K562 (cell line): ENCODE measurements around the gene GPX5. TPM values are rescaled to one million over a fixed set of nuclear protein-coding genes. Genes with fewer than 3 reads are reported as not detected.

Experiments
- ARID3A ChIP-seq: IDR thresholded peaks from 2 replicates; pipeline ENCODE4 v1.6.1; 2012; ENCODE audit warnings: low read depth, low read length, improper control_type of control experiment, borderline replicate concordance
- FIP1L1 ChIP-seq: fragments of 200-400 bp; formaldehyde crosslinking; IDR thresholded peaks from 2 replicates; pipeline ENCODE4 v1.6.1; 2018; ENCODE audit warnings: mild to moderate bottlenecking, low read depth, low read length; ENCODE audit not compliant: poor library complexity, severe bottlenecking
- FOXP1 ChIP-seq: sonication (generic); formaldehyde crosslinking; IDR thresholded peaks from 2 replicates; pipeline ENCODE4 v1.8.0; 2022; ENCODE audit warnings: mild to moderate bottlenecking, missing genetic modification reagents
- HBP1 ChIP-seq: fragments of 450-650 bp; formaldehyde crosslinking; IDR thresholded peaks from 2 replicates; pipeline ENCODE4 v1.4.0; 2022; ENCODE audit warnings: missing genetic modification characterization
- NEUROD1 ChIP-seq: fragments of 150-350 bp; IDR thresholded peaks from 2 replicates; pipeline ENCODE4 v1.6.1; 2014; ENCODE audit warnings: borderline replicate concordance, low read length, low read depth; ENCODE audit not compliant: partially characterized antibody
- NKRF ChIP-seq: fragments of 450-650 bp; IDR thresholded peaks from 2 replicates; pipeline ENCODE4 v1.6.1; 2016; ENCODE audit warnings: borderline replicate concordance
- NR2C2 ChIP-seq, 2 experiments: fragments of 200-800 bp in 1 of 2; sonication (Bioruptor generic) in 1 of 2; sonication (generic) in 1 of 2; formaldehyde crosslinking in 1 of 2; IDR thresholded peaks; 2 replicates each; pipeline versions ENCODE4 v1.6.1 to v1.8.0; 2016 to 2022; ENCODE audit warnings: mild to moderate bottlenecking in 1 of 2, missing compliant biosample characterization in 1 of 2, missing genetic modification characterization in 1 of 2, missing genetic modification reagents in 1 of 2
- POLR2G ChIP-seq: fragments of 200-400 bp; formaldehyde crosslinking; IDR thresholded peaks from 2 replicates; pipeline ENCODE4 v1.6.1; 2017; ENCODE audit warnings: low read depth, mild to moderate bottlenecking, antibody characterized with exemption, low read length, moderate library complexity
- POLR3A ChIP-seq: IDR thresholded peaks from 2 replicates; pipeline ENCODE4 v1.6.1; 2011; ENCODE audit warnings: borderline replicate concordance, mild to moderate bottlenecking, moderate library complexity; ENCODE audit not compliant: insufficient read length, insufficient read depth; ENCODE audit errors: extremely low read depth
- TEAD4 ChIP-seq, 2 experiments: sonication (generic) in 1 of 2; formaldehyde crosslinking in 1 of 2; IDR thresholded peaks; 2 replicates each; pipeline versions ENCODE4 v1.6.1 to v1.8.0; 2012 to 2022; ENCODE audit warnings: borderline replicate concordance in 1 of 2, inconsistent platforms in 1 of 2, low read length in 1 of 2, mild to moderate bottlenecking in 1 of 2, missing genetic modification reagents in 1 of 2
- XRCC3 ChIP-seq: fragments of 450-650 bp; IDR thresholded peaks from 2 replicates; pipeline ENCODE4 v1.6.1; 2017; ENCODE audit warnings: mild to moderate bottlenecking, moderate library complexity
- YY1 ChIP-seq, 3 experiments: IDR thresholded peaks; 2 replicates each; pipeline ENCODE4 v1.6.1; 2011; ENCODE audit warnings: low read length in 2 of 3, mild to moderate bottlenecking in 2 of 3, moderate library complexity in 2 of 3, borderline replicate concordance in 1 of 3, control low read depth in 1 of 3, low read depth in 1 of 3; ENCODE audit not compliant: insufficient read depth in 3 of 3, insufficient replicate concordance in 2 of 3, control insufficient read depth in 1 of 3, insufficient read length in 1 of 3; ENCODE audit errors: extremely low read depth in 1 of 3
- ZEB2 ChIP-seq: fragments of 450-650 bp; IDR thresholded peaks from 2 replicates; pipeline ENCODE4 v1.6.1; 2016
- ZNF639 ChIP-seq, 2 experiments: fragments of 200-800 bp in 1 of 2; sonication (Bioruptor generic) in 1 of 2; sonication (generic) in 1 of 2; formaldehyde crosslinking in 1 of 2; IDR thresholded peaks in 1 of 2; conservative IDR thresholded peaks in 1 of 2; 2 replicates each; pipeline versions ENCODE4 v1.5.0 to v1.6.1; 2016 to 2020; ENCODE audit warnings: missing compliant biosample characterization in 1 of 2, missing genetic modification characterization in 1 of 2, missing genetic modification reagents in 1 of 2
- polyA plus RNA-seq, 8 experiments: library from polyadenylated mRNA; depleted of rRNA in 4 of 8; stranded (reverse) in 5 of 8; unstranded in 3 of 8; fragments of >200 nt; fragmentation: Nextera tagmentation in 2 of 8; fragmentation: Illumina TruSeq in 1 of 8; extraction: Ambion mirVana in 2 of 8; extraction: Trizol in 1 of 8; gene quantifications; 2 replicates each; pipeline versions ENCODE4 v1.2.1 to v1.2.3, GENCODE V29; 2011 to 2014; ENCODE audit warnings: inconsistent platforms in 1 of 8, missing spikeins in 1 of 8
- total RNA-seq, 7 experiments: library from RNA; depleted of rRNA in 6 of 7; stranded (reverse); fragments of >200 nt in 6 of 7; fragmentation: Illumina TruSeq in 2 of 7; extraction: Trizol in 2 of 7; gene quantifications; 2 replicates each; pipeline versions ENCODE4 v1.2.1 to v1.2.3, GENCODE V29; 2011 to 2021; ENCODE audit warnings: low replicate concordance in 1 of 7

GPX5 gene
- total and polyA plus RNA-seq, 9 of the 15 experiments (the other 6 are each of a cell fraction or from before 2014, with no cell fraction given), result 0.07 to 0.18 (median 0.15) TPM; not detected in 6

GRCh38 chr6:28542440-28543296, 17.0 kb downstream of the GPX5 start (continued):
- TF ChIP-seq ZNF639 (CRISPR knock-in tag; conservative IDR thresholded peaks at IDR 0.05 in 1 of 2, IDR thresholded peaks at IDR 0.05 in 1 of 2), result peak in 1 of 2 experiments; percentile 64; a peak in 1 of 4 replicates
- TF ChIP-seq NKRF, result peak; percentile 81; the same call in 1 of the 2 replicates
- peak; percentile 94 for TF ChIP-seq ARID3A
- TF ChIP-seq FOXP1 (CRISPR knock-in tag), result peak; percentile 91
- TF ChIP-seq YY1 (IDR thresholded peaks at IDR 0.05; ENCODE audit: borderline replicate concordance in 1 of 3, control insufficient read depth in 1 of 3, extremely low read depth in 1 of 3, insufficient read depth in 3 of 3, insufficient read length in 1 of 3, insufficient replicate concordance in 2 of 3, low read depth in 1 of 3, low read length in 2 of 3), result peak in 2 of 3 experiments; percentile 25 to 62
- TF ChIP-seq HBP1 (CRISPR knock-in tag), result no peak
- TF ChIP-seq POLR3A, result peak; percentile 93
- peak; percentile 78 for TF ChIP-seq TEAD4 (IDR thresholded peaks at IDR 0.05; ENCODE audit: low read length)
- no peak for TF ChIP-seq TEAD4 (CRISPR knock-in tag; IDR thresholded peaks at IDR 0.05; ENCODE audit: borderline replicate concordance)
- TF ChIP-seq NEUROD1, result peak; percentile 60
- no peak for TF ChIP-seq POLR2G
- peak; percentile 79; the same call in 1 of the 2 replicates for TF ChIP-seq NR2C2 (CRISPR knock-in tag; IDR thresholded peaks at IDR 0.05)
- peak; percentile 79 for TF ChIP-seq NR2C2 (tag; IDR thresholded peaks at IDR 0.05)
- no peak for TF ChIP-seq FIP1L1
- peak; percentile 98 for TF ChIP-seq ZEB2
- TF ChIP-seq XRCC3, result 0 out of 2 replicates have a peak, but pooled peaks have one; percentile 60
